HCT116 (cell line): ENCODE results near the gene ARFGAP3. TPM values are rescaled to one million over a fixed set of nuclear protein-coding genes. Genes with fewer than 3 reads are reported as not detected.

Experiments
- ATAC-seq: fragments of 200-7000 bp; cut with Tn5 transposase; 2 replicates; pipeline ENCODE4 v1.9.1; 2020; ENCODE audit warnings: mild to moderate bottlenecking, moderate library complexity
- BruUV-seq: library from RNA; stranded (reverse); fragments of 400-500 nt; replicated peaks from 2 replicates; lab custom pipeline; 2021; lab: Mats Ljungman, UMichigan
- CTCF ChIA-PET: fragments of 300-600 bp; sonication (Branson Sonifier 250); formaldehyde crosslinking; loops from one replicate; lab custom pipeline; 2021; ENCODE audit warnings: antibody characterized with exemption; lab: Charles Lee
- POLR2A ChIA-PET: fragments of 300-600, 350-600 bp; sonication (Branson Sonifier 250); formaldehyde crosslinking; loops from one replicate; lab custom pipeline; 2021; ENCODE audit warnings: antibody characterized with exemption; lab: Charles Lee
- RAD21 ChIA-PET, 2 experiments: fragments of 300-600 bp; sonication (Branson Sonifier 250); formaldehyde crosslinking; loops; one replicate each; lab custom pipeline; 2023; ENCODE audit warnings: low total read pairs in 2 of 2; ENCODE audit not compliant: uncharacterized antibody in 2 of 2, unreplicated experiment in 2 of 2, low non-redundant PET in 1 of 2; lab: Charles Lee
- DNase-seq: peaks from one replicate; pipeline ENCODE4 v3.0.0-alpha.2; 2010; ENCODE audit warnings: low read depth, low spot score
- H2AFZ ChIP-seq: fragments of 200-600 bp; shearing (Covaris generic), sonication (generic); 2 replicates; pipeline ENCODE4 v1.6.1; 2017; ENCODE audit warnings: low read depth, mixed run types, mixed read lengths, antibody characterized with exemption, low read length; ENCODE audit not compliant: poor library complexity, severe bottlenecking
- H3K27ac ChIP-seq: 2 replicates; pipeline ENCODE4 v1.5.1; 2012; ENCODE audit warnings: low read depth, low read length
- H3K27me3 ChIP-seq: fragments of 200-600 bp; sonication (generic); 2 replicates; pipeline ENCODE4 v1.6.1; 2016; ENCODE audit warnings: mixed run types, low read length, mixed read lengths; ENCODE audit not compliant: insufficient read depth
- H3K36me3 ChIP-seq, 2 experiments: fragments of 200-500 bp in 1 of 2; fragments of 200-600 bp in 1 of 2; sonication (Bioruptor generic) in 1 of 2; sonication (generic) in 1 of 2; 2 replicates each; pipeline versions ENCODE4 v1.5.1 to v1.6.1; 2014 to 2016; ENCODE audit warnings: low read length in 2 of 2, inconsistent platforms in 1 of 2, mixed read lengths in 1 of 2, mixed run types in 1 of 2; ENCODE audit not compliant: insufficient read depth in 2 of 2, control insufficient read depth in 1 of 2
- H3K4me1 ChIP-seq, 2 experiments: fragments of 200-600 bp in 1 of 2; sonication (generic) in 1 of 2; 2 replicates each; pipeline versions ENCODE4 v1.5.1 to v1.6.1; 2012 to 2017; ENCODE audit warnings: low read length in 2 of 2, inconsistent platforms in 1 of 2, mild to moderate bottlenecking in 1 of 2, mixed read lengths in 1 of 2, mixed run types in 1 of 2, moderate library complexity in 1 of 2; ENCODE audit not compliant: insufficient read depth in 2 of 2, control insufficient read depth in 1 of 2
- H3K4me2 ChIP-seq: fragments of 200-600 bp; sonication (generic); 2 replicates; pipeline ENCODE4 v1.6.1; 2017; ENCODE audit warnings: mixed run types, low read length, mixed read lengths
- H3K4me3 ChIP-seq, 2 experiments: fragments of 200-600 bp in 1 of 2; sonication (generic) in 1 of 2; replicated peaks in 1 of 2; 2 replicates each; pipeline ENCODE4 v1.5.1; 2011 to 2016; ENCODE audit warnings: low read length in 2 of 2, control low read depth in 1 of 2, low read depth in 1 of 2, mild to moderate bottlenecking in 1 of 2, mixed read lengths in 1 of 2, mixed run types in 1 of 2
- H3K79me2 ChIP-seq: fragments of 200-600 bp; sonication (generic); 2 replicates; pipeline ENCODE4 v1.6.1; 2017; ENCODE audit warnings: mild to moderate bottlenecking, mixed run types, low read length, moderate library complexity, mixed read lengths; ENCODE audit not compliant: insufficient read depth
- H3K9ac ChIP-seq: fragments of 200-600 bp; sonication (generic); 2 replicates; pipeline ENCODE4 v1.6.1; 2016; ENCODE audit warnings: low read length, mixed read lengths
- H3K9me2 ChIP-seq: fragments of 200-600 bp; sonication (generic), shearing (Covaris generic); 2 replicates; pipeline ENCODE4 v1.6.1; 2017; ENCODE audit warnings: mixed run types, mild to moderate bottlenecking, moderate library complexity; ENCODE audit not compliant: insufficient read depth
- H3K9me3 ChIP-seq, 2 experiments: fragments of 200-500 bp in 1 of 2; fragments of 200-600 bp in 1 of 2; sonication (Bioruptor generic) in 1 of 2; sonication (generic) in 1 of 2; 2 replicates each; pipeline ENCODE4 v1.6.1; 2014 to 2017; ENCODE audit warnings: low read length in 2 of 2, mixed read lengths in 2 of 2, inconsistent platforms in 1 of 2, low read depth in 1 of 2, mild to moderate bottlenecking in 1 of 2, mixed run types in 1 of 2, moderate library complexity in 1 of 2; ENCODE audit not compliant: control insufficient read depth in 1 of 2, insufficient read depth in 1 of 2
- H4K20me1 ChIP-seq: fragments of 200-600 bp; sonication (generic), shearing (Covaris generic); 2 replicates; pipeline ENCODE4 v1.6.1; 2017; ENCODE audit warnings: mixed run types, mild to moderate bottlenecking, moderate library complexity; ENCODE audit not compliant: insufficient read depth
- ATF3 ChIP-seq: IDR thresholded peaks from 2 replicates; pipeline ENCODE4 v1.6.1; 2012
- CTCF ChIP-seq, 3 experiments: fragments of 200-600 bp in 1 of 3; sonication (generic) in 1 of 3; IDR thresholded peaks in 2 of 3; conservative IDR thresholded peaks in 1 of 3; 2 replicates each; pipeline ENCODE4 v1.5.1; 2012 to 2017; ENCODE audit warnings: low read depth in 2 of 3, low read length in 2 of 3, antibody characterized with exemption in 1 of 3, borderline replicate concordance in 1 of 3, control low read depth in 1 of 3, mild to moderate bottlenecking in 1 of 3, mixed read lengths in 1 of 3, mixed run types in 1 of 3, moderate library complexity in 1 of 3; ENCODE audit not compliant: insufficient read depth in 1 of 3
- EGR1 ChIP-seq: IDR thresholded peaks from 2 replicates; pipeline ENCODE4 v1.6.1; 2012; ENCODE audit warnings: low read depth
- ELF1 ChIP-seq: IDR thresholded peaks from 2 replicates; pipeline ENCODE4 v1.6.1; 2012; ENCODE audit warnings: low read depth, borderline replicate concordance
- JUND ChIP-seq: IDR thresholded peaks from 2 replicates; pipeline ENCODE4 v1.6.1; 2012
- POLR2A ChIP-seq: IDR thresholded peaks from 2 replicates; pipeline ENCODE4 v1.7.0; 2011; ENCODE audit warnings: borderline replicate concordance; ENCODE audit not compliant: insufficient read depth, insufficient read length; ENCODE audit errors: extremely low read depth
- POLR2AphosphoS5 ChIP-seq: IDR thresholded peaks from 2 replicates; pipeline ENCODE4 v1.6.1; 2011; ENCODE audit warnings: mild to moderate bottlenecking, low read depth, low read length, moderate library complexity
- RAD21 ChIP-seq: IDR thresholded peaks from 2 replicates; pipeline ENCODE4 v1.6.1; 2012; ENCODE audit warnings: low read depth, mild to moderate bottlenecking
- SRF ChIP-seq: IDR thresholded peaks from 2 replicates; pipeline ENCODE4 v1.6.1; 2012; ENCODE audit warnings: low read depth
- intact Hi-C: fragments of 100-400 bp; cut with micrococcal nuclease; formaldehyde crosslinking; loops from 2 replicates; pipeline ENCODE4 v1.10.0; 2022
- total RNA-seq: library from RNA; stranded (reverse); gene quantifications from one replicate; pipeline ENCODE4 v1.2.1, GENCODE V29; 2021; ENCODE audit not compliant: unreplicated experiment

ARFGAP3 gene
- total RNA-seq, 1 experiment from 2014 or later, result 15.4 TPM

- Histone ChIP-seq H4K20me1 (no peaks in the 10 kb centered on the region), H3K9me3 (no peaks in the 10 kb centered on the region), H3K36me3 (no peaks in the 10 kb centered on the region; a peak in 1 of 4 replicates), H3K27ac (no peak overlapping the region), H3K27me3 (no peaks in the 10 kb centered on the region), H3K9ac (no peak overlapping the region), H3K4me3 (no peak overlapping the region), H2AFZ (no peak overlapping the region), H3K4me1 (peaks cover 0 to 3% of the 10 kb centered on the region in 2 experiments; a peak in 1 of 4 replicates), H3K79me2 (peaks cover 3% of the 10 kb centered on the region; the same call in 1 of the 2 replicates), H3K4me2 (no peak overlapping the region), H3K9me2 (no peaks in the 10 kb centered on the region)
- BruUV-seq, result no TSS peak
- POLR2A ChIA-PET, result no interaction called here
- CTCF ChIA-PET, result interaction anchor here (1.7 kb wide), 1 partner anchor 187 kb away, joined by 4 read pairs; no protein-coding TSS in a partner anchor
- intact Hi-C loops, result no loop called here
- ATAC-seq (no peak; the same call in 1 of the 2 replicates), DNase-seq (no peak)
- TF ChIP-seq ELF1, result no peak
- TF ChIP-seq POLR2AphosphoS5, result no peak
- no peak for TF ChIP-seq JUND
- TF ChIP-seq SRF, result no peak
- peak; percentile 28; the same call in 1 of the 2 replicates for TF ChIP-seq RAD21
- no peak for TF ChIP-seq EGR1
- no peak for TF ChIP-seq POLR2A
- RAD21 ChIA-PET, result no interaction called here
Measured at GRCh38 chr22:42902875-42903510, 45.9 kb upstream of the ARFGAP3 start.

GRCh38 chr22:42901790-42902508 lies 44.9 kb upstream of the ARFGAP3 start:
- intact Hi-C loops, result no loop called here
- ATAC-seq (peak; percentile 61), DNase-seq (no peak)
- H3K4me3 ChIP-seq, result no peak overlapping the region
- TF ChIP-seq CTCF (IDR thresholded peaks at IDR 0.05 in 2 of 3, conservative IDR thresholded peaks at IDR 0.05 in 1 of 3; ENCODE audit: borderline replicate concordance in 1 of 3, insufficient read depth in 1 of 3, low read depth in 2 of 3, low read length in 2 of 3), result peak in 2 of 3 experiments; percentile 46 to 51; a peak in 4 of 6 replicates
- TF ChIP-seq ATF3, result no peak
- no TSS peak for BruUV-seq
- H3K4me1 ChIP-seq, result peaks cover 0 to 3% of the 10 kb centered on the region in 2 experiments; a peak in 1 of 4 replicates
- no peaks in the 10 kb centered on the region for H3K36me3 ChIP-seq
- H3K4me2 ChIP-seq, result no peak overlapping the region
- no peak overlapping the region for H3K27ac ChIP-seq
- H4K20me1 ChIP-seq, result no peaks in the 10 kb centered on the region
- H3K79me2 ChIP-seq, result peaks cover 3% of the 10 kb centered on the region; the same call in 1 of the 2 replicates
- no peak overlapping the region for H3K9ac ChIP-seq
- H3K27me3 ChIP-seq, result no peaks in the 10 kb centered on the region
- no peak overlapping the region for H2AFZ ChIP-seq
- ChIA-PET CTCF (interaction anchor here (1.7 kb wide), 1 partner anchor 188 kb away, joined by 4 read pairs; no protein-coding TSS in a partner anchor), POLR2A (no interaction called here), RAD21 (no interaction called here)
- H3K9me2 ChIP-seq, result no peaks in the 10 kb centered on the region
- no peaks in the 10 kb centered on the region for H3K9me3 ChIP-seq
